Activated CD4-positive, alpha-beta T cell treated with anti-CD3 and anti-CD28 coated beads, Interleukin-2, amount 50 U/mL, for 4 hours (primary cell): ENCODE results near the gene RMDN3.

Experiments
- DNase-seq, 2 experiments: peaks; one replicate each; pipeline ENCODE4 v3.0.0-alpha.2; 2020

The RMDN3 gene

DNA sequence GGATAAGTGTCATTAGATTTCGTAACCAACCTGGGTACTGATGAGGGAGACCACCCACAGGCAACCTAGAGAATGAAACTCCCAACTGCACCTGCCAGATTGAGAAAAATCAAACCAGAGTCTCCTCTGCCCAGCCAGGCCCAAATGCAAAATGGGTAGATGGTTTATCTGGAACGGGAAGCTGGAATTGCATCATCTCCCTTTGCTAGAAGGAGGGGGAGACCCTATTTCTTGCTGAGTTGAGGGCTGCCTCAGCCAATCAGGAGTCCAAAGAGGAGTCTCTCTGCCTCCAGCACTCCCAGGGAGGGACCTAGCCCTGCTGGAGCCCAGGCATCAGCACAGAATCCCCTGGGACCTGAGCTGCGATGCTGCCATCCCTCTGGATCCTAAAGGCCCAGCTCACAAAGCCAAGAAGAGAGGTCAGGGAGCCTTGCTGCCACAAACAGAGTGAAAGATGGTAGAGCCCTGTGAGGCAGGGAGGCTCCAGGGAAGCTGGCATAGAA lies 8.1 kb downstream of the RMDN3 start:
- DNase-seq = no peak

DNA sequence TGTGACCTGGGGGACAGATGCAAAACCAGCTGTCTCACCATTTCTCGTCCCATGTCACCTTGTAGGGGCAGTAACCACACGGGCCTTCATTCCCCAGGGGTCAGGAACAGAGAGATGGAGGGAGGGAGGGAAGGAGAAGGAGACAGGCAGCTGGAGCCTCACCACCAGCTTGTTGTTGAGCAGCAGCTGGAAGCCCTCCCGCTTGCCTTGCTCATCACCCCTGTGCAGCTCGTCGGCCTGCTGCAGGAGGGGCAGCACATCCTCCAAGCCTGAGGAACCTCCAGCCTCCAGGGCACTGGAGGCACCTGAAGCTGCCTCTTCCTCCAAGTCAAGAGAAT lies 10.3 kb downstream of the RMDN3 start:
- no peak for DNase-seq

DNA sequence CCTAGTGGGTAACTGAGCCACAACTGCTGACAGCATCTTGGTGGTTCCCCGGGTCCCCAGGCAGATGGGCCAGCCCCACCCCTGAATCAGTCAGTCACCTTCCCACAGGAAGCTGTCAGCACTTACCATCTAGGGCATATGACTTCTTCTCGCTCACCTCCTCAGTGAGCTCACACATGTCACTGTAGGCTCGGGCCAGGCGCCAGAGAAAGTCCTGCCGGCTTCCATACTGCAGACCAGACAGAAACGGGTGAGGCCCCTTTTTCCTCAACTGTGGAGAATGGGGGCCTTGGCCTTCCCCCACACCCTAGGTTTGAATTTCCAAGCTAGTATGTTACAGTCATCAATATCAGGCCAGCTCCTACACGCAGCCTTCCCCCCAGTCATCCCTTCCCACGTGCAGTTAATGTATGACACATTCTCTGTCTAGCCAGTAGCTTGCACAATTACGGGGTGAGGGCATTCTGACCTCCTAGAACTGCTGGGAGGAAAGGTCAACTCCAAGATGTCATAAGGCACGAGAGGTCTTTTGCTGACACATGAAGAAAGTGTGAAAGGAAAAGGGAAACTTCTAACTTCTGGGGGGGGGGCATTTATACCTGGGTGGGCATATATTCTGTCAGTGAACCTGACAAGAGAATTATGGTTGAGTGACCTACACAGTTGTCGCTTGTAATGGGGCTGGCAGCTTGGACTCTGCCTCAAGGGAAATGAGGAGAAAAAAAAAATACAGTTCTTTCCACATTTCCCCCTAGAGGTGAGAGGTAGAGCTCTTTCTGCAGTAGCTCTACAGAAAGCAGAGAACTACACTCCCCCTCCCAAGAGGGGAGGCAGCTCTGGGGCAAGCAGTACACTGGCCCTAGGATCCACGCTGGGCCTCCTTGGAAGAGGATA lies 10.9 kb downstream of the RMDN3 start:
- peak; percentile 48 to 57 for DNase-seq

DNA sequence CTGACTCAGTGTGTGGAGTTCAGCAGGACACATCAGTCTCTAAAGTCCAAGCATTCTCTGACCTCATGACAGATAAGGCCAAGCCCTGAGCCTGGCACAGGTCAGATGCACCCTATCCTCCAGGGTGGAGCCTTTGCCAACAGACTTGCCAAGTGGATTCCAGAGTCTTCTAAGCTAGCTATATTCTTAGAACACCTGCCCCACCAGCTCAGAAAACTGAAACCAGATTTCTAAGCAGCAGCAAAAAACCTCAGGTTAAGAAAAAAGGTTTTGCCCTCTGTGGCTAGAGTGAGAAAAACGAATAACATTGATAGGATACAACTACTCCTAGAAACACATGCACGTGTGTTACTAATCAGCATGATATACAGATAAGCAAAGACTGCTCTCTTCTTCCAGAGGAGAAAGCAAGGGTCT lies 11.6 kb downstream of the RMDN3 start:
- no peak for DNase-seq

DNA sequence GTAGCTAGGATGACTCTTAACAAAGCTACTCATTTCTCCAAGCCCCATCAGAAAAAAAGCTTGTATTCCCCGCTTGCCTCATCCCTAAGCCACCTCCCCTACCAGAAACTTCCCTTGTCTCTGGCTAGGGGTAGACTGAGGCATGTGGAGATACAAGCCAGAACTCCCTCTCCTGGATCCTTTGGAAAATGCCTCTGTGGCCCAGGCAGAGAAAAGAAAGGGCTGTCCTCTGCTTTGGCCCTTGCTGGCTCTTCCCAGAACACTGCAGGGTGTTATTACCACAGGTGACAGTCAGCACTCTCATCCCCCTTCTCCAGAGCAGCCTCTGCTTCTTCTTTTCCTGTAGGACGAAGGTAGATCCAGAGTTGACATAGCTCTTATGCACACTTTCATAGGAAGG lies 15.2 kb downstream of the RMDN3 start:
- DNase-seq = no peak

DNA sequence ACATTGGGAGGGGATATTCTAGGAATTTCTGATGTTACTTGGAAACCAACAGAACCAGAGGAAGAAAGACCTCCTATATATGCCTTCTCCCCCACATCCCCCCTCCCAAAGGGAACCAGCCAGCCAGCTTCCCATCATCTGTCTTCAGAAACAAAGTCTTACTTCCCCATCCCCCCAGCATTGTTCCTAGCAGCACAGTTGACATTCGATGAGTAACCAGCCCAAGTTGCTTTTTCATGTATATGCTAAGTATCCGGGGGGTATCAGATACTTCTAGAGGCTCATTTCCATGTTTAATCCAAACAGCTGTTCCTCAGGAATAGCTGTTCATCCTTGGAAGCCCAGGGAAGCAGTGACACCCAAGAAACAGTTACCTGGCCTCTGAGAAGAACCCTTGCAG lies 16.0 kb downstream of the RMDN3 start:
- DNase-seq = no peak

DNA sequence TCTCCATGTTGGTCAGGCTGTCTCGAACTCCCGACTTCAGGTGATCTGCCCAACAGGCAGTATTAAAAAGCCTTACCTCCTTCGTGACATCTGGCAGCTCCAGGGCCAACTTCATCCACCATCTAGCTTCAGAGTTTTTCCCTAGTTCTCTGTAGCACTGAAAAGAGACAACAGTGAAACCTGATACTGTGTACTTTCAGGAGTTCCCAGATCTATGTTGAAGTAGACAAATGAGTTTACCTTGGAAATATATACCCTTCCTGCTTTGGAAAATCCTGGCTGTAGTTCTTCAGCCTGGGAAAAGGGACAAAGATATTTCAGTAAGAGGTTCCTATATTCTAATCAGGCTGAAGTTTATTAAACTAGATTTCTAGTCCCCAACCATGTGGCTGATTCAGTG lies 18.0 kb downstream of the RMDN3 start:
- no peak for DNase-seq

DNA sequence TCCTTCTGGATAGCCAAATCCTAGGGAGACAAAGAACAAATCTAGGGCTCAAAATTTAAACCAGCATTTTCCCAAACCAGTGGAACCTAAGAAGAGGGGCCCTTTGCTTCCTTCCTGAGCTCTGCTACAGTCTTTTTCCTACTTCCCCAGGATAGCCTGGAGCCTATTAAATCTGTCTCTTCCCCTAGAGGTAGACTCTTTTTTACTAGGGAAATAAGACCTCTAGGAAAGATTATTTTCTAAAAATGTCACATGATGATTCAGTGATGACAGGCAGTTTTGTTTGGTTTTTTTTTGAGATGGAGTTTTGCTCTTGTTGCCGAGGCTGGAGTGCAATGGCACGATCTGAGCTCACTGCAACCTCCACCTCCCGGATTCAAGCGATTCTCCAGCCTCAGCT lies 18.5 kb downstream of the RMDN3 start:
- no peak for DNase-seq

DNA sequence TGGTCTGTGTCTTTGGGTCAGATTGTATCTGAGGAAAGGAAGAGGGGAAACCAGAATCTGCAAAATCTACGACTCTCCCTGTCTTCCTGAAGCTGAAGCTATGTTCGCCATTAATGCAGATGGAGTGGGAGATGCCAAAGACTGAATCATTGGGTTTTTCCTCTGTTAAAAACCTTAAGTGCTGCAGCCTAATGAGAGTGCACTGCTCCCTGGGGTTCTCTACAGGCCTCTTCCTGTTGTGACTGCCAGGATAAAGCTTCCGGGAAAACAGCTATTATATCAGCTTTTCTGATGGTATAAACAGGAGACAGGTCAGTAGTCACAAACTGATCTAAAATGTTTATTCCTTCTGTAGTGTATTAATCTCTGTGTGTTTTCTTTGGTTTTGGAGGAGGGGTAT lies 24.0 kb downstream of the RMDN3 start:
- DNase-seq = no peak

DNA sequence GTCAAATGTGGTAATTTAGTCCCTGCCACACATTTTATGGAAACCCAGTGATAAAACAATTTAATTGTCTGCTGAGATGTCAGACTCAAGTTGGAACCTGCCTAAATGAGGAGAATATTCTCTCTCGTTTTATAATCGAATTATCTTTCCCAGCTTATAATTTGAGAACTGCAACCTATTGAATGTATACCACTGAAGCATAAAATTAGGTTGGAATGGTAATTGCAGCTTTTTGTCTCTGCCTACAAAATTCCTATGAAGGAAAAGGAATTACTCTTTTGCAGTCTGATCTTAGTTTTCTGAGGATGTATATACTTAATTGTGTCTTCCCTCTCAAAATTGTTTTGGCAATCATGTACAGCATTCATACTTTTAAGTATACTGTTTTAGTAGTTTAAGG lies 31.1 kb downstream of the RMDN3 start:
- DNase-seq = no peak

DNA sequence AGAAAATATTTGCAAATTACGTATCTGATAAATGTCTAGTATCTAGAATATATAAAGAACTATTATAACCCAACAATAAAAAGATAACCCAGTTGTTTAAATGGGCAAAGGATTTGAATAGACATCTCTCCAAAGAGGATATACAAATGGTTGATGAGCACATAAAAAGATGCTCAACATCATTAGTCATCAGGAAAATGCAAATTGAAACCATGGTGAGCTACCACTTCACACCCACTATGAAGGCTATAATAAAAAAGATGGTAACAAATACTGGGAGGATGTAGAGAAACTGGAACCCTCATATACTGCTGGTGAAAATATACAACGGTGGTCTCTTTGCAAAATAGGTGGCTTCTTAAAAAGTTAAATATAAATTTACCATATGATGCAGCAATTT lies 32.1 kb downstream of the RMDN3 start:
- DNase-seq = no peak

DNA sequence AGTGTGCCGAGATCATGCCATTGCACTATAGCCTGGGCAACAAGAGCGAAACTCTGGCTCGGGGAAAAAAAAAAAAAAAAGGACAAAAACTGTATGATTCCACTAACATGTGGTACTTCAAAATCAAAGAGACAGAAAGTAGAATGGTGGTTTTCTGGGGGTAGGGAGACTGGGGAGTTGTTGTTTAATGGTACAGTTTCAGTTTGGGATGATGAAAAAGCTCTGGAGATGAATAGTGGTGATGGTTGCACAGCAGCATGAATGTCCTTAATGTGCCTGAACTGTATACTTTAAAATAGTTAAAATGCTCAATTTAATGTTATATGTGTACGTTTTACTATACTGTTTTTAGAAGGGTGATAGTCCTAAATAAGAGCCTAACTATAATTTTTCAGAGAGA lies 32.7 kb downstream of the RMDN3 start:
- no peak for DNase-seq

DNA sequence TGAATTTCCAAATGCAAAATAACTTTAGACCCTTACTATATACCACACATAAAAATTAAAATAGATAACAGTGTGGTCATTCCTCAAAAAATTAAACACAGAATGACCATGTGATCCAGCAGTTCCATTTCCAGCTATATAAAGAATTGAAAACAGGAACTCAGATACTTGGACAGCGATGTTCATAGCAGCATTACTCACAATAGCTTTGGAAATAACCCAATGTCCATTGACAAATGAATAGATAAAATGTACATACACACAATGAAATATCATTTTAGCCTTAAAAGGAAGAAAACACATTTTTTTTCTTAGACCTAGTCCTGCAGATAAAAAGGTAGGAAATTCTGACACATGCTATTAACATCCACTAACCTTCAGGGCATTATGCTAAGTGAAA lies 33.4 kb downstream of the RMDN3 start:
- DNase-seq = no peak

DNA sequence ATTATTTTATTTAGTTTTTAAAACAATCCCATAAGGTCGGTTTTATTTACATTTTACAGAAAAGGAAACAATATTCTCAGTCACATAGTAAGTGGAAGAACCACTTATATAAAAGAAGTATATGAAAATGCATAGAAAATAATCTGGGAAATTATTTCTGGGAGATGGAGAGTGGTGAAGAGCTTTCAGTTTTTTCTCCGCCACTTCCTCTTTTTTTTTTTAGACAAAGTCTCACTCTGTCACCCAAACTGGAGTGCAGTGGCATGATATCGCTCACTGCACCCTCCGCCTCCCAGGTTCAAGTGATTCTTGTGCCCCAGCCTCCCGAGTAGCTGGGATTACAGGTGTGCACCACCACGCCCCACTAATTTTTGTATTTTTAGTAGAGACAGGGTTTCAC lies 38.9 kb downstream of the RMDN3 start:
- DNase-seq = no peak

DNA sequence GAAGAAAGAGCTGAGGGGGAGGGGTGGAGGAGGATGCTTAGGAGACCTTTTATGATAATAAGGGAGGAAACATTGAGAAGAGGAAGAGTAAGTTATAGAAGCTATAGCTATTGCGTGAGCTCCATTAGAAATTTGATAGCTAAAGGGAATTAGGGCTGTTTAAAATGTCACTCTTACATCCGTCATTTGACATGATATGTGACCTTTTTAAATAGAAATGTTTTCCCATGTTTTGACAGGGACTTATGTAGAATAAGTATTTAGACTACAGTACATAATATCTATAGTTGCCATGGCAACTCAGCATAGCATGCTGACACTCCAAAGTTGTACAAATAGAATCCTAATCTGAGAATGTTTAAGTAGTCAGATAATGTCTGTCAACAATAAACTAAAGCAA lies 40.9 kb downstream of the RMDN3 start:
- no peak for DNase-seq

DNA sequence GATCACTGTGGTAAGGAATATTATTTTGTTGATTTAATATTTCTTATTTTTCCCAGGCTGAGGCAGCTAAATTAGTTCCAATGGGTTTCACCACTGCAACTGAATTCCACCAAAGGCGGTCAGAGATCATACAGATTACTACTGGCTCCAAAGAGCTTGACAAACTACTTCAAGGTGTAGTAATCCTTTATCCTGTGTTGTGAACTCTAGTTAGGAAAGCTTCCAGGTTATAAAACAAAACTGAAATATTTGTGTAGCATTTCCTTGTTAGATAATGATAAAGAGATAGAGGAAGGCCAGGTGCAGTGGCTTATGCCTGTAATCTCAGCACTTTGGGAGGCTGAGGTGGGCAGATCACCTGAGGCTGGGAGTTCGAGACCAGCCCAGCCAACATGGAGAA lies 48.9 kb downstream of the RMDN3 start:
- no peak for DNase-seq

DNA sequence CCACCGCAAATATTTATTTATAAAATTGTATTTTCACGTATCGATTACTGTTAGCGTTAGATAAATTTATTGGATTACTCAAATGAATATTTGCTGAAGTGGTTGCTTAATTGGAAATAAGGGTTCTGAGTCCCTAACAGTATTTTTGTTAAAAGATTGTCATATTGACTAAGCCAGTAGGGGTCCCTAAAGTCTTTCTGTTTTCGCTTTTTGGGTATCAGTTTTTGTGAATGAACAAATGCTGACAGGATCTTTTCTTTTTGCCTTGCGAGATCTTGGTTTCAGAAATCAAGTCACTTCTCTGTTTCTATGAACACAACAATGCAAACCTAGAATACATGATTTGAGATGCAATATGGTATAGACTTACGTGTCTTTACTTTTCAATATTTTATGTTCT lies 53.0 kb downstream of the RMDN3 start:
- DNase-seq = no peak

DNA sequence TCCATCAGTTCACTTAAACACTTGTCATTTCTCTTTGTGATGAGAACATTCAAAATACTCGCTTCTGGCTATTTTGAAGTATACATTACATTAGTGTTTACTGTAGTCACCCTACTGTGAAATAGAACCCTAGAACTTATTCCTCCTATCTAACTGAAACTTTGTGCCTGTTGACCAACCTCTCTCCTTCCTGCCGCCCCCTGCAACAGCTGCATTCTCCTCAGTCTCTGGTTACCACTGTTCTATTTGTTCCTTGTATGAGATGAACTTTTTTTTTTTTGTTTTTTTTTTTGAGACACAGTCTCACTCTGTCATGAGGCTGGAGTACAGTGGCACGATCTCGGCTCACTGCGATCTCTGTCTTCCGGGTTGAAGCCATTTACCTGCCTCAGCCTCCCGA lies 57.1 kb downstream of the RMDN3 start:
- DNase-seq = no peak

DNA sequence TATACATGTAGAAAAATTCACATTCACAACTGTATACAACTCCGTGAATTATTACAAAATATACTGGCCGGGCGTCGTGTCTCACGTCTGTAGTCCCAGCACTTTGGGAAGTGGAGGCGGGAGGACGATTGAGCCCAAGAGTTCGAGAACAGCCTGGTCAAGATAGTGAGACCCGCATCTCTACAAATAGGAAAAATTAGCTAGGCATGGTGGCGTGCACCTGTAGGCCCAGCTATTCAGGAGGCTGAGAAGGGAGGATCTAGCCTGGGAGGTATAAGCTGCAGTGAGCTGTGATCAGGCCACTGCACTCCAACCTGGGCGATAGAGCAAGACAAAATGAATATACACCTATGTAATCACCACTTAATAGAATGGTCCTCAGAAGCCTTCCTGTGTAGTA lies 58.8 kb downstream of the RMDN3 start:
- no peak for DNase-seq

DNA sequence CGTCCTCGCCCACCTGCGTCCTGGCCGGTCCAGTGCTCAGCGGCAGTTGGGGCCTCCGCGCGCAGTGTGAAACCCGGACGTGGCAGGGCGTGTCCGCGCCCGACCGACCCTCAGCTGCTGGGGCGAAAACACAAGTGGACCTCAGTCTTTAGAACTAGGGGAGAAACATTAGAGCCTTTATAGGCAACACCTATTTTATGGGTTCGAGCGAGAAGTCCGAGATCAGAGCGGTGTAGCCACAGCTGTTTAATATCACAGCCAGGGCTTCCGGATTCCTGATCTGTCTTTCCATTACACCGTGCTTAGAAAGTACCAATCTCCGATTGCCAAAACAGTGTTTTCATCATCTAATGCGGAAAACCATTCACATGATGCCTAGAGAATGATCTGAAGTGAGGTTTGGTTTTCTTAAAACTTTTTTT lies 59.6 kb downstream of the RMDN3 start:
- DNase-seq = no peak

DNA sequence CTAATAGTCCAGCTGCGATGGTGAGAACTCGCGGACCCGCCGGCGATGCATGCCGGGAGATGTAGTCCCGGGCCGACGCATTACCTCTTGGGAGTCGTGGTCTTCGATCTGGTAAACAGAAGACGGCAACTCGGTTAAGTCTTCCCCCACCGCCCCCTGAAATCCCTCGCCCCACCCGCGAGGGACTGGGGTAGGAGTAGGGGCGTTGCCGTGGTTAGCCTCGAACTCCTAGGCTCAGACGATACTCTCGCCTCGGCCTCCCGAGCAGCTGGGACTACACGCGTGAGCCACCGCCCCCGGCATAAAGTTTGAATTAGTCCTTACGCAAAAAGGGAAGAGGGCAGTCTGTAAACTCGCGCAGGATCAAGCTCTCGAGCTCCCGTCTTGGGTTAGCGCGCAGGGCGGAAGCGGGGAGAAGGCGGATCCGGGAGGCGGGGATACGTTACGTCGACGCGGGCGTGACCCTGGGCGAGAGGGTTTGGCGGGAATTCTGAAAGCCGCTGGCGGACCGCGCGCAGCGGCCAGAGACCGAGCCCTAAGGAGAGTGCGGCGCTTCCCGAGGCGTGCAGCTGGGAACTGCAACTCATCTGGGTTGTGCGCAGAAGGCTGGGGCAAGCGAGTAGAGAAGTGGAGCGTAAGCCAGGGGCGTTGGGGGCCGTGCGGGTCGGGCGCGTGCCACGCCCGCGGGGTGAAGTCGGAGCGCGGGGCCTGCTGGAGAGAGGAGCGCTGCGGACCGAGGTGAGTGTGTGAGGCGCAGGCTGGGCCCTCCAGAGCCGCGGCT lies 60.2 kb downstream of the RMDN3 start, which contains the start of gene RAD51:
RAD51 (plus strand) TSS at position 487 of the 781 bp plus-strand sequence. CDS start 3,585 bp downstream, outside the sequence.
- peak; percentile 89 to 91 for DNase-seq

DNA sequence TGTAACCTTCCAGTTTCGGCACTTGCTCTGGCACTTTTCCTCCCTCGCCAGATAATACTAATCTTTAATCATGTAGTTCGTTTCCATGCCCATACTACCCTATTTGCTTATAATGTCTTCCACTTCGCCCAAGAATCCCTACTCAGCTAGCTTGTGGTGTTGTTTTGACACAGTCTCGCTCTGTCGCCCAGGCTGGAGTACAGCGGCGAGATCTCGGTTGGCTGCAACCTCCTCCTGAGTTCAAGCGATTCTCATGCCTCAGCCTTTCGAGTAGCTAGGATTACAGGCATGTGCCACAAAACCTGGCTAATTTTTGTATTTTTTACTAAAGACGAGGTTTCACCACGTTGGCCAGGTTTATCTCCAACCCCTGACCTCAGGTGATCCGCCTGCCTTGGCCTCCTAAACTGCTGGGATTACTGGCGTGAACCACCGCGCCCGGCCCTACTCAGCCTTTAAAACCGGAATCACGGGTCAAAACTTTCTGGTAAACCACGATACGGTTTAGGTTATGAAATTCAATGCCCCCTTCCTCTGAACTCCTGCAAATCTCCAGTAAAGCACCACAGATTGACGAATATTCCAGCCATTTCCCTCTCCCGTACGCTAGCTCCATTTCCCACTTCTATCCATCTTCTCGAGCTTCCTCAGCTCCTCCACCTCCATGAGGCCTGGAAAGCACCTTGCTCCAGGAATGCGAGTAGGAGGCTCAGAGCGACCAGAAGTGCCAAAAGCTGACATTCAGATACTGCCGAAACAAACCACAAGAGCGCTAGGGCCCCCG lies 61.0 kb downstream of the RMDN3 start:
- no peak for DNase-seq

DNA sequence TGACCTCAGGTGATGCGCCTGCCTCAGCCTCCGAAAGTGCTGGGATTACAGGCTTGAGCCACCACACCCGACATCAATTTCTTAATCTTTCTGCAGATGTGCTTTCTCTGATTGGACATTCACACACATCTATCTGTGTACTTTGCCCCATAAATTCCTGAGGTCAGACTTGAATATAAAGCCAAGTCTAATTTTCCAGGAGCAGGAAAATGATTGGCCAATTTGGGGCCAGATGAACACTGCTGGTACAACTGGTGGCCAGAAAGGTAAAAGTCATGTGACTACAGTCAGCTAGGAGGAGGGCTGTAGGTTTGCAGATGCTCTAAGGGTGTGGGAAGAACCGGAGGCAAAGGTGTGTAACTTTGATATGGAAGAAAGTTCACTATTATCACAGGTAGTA lies 63.3 kb downstream of the RMDN3 start:
- no peak for DNase-seq
